ENCODE data around the gene CACNG3.
"Not testable (repeated sequence)": the region's sequence is repeated elsewhere in the genome, so short reads cannot be mapped to it uniquely, and the experiment has no call there.

CACNG3 gene

DNA sequence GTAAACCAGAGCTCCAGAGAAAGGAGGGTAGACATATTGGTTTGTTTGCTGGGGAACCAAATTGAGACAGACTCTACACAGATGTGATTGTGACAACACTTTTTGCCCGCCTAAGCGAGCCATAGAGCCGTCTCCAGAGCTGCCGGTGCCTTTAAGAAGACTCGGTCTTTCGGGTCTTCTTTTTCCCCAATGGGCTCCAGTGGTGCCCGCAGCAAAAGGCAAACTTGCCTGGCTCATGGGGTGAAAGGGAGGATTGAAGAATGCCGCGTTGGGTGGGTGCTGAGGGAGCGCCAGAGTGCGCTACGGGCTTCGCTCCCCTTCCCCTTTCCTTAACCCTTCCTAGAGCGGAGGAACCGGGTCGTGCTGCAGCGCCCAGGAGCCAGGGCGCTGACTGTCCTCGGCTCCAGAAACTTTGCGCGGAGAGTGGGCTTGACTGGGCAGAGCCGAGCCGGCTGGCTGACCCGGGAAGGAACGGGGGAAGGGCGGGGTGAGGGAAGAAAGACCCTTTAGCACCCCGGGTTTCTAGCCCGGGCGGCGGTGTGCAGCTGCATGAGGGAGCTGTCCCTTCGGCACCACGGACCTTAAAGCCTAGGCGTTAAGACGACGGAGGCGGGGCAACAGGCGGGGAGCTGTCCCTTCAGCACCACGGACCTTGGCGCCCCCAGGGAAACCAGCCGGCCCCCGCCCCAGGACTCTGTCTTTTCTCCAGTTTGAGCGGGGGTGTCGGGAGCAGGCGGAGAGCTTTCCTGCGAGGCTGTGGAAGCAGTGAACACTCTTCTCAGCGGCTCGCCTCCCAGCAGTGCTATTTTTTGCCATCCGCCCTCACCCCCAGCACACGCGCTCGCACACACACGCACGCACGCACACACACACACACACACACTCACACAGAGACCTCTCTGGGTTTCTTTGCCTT lies at the start of gene CACNG3:
Gene CACNG3 (plus strand): TSS at position 880 of the 916 bp plus-strand sequence. CDS start 420 bp downstream, outside the sequence.
- no peak for DNase-seq

- DNase-seq = no peak
Measured at GRCh38 chr16:24206926-24207325, 49.2 kb upstream of the CACNG3 start.

DNA sequence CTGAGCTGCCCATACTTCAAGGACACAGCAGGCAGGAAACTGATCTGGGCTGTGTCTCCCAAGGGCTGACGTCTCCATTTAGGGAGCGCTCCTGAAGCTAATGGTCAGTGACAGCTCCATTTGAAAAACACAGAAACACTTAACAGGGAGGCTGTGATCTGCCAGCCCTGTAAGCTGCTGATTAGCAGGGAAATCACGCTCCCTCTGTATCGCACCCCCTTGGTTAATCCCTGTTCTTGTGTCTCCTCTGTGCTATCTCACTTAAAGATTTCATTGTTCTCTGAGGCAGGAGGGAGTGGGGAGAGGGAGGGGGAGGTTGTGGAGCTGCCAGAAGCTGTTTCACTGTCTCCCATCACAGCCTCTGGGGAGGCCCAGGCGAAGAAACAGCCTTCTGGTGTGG lies 47.4 kb upstream of the CACNG3 start:
- DNase-seq = no peak

DNA sequence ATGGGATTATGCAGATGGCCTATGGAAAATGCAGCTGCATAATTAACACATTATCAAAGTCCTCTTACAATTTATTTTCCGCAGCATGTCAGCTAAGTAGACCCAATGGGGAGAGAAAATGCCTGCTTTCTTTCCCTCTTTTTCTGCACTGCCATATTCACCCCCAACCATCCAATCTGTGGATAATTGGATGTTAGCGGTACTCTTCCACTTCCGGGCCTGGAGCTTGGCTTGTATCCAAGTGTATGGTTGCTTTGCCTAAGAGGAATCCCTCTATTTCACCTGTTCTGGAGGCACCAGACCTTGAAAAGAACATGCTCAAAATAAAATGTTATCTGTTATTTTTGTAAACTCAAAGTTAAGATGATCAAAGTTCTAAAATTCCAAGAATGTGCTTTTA lies 41.1 kb upstream of the CACNG3 start:
- DNase-seq = no peak

- no peak for DNase-seq
Measured at GRCh38 chr16:24216961-24217360, 39.2 kb upstream of the CACNG3 start.

DNA sequence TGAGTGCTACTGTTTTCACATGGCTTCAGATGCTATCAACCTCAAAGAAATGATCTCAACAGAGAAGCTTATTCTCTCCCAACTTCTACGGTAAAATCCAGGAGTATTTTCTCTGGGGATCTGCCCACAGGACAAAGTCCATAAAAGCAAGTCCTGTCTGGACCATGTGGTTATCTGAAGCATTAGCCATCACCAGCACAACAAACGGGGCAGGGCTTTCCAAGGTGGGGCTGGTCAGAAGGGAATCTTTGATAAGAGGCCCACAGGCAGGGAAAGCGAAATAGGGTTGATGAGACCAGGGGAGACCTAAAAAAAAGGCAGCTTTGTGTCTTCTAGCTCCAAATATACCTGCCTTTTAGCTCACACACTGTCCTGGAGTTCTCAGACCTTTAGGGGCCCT lies 38.7 kb upstream of the CACNG3 start:
- DNase-seq = no peak

DNA sequence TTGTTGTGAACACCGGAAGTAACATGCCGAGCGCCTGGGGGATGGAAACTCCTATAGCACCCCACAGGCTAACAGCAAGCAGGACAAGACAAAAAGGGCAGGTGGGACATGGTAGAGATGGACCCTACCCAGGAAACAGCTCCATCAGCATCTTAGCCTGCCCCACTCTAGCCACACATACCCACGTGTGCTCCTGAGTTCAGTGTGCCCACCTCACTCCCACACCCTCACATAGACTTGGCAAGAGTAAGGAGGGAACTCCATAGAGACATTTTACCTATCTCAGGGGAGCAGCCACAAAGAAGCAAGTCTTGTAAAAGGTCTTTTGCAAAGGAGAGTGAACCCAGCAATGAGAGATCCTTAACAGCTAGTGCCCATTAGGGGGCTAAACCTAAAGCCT lies 37.8 kb upstream of the CACNG3 start:
- DNase-seq = no peak

GRCh38 chr16:24221219-24221618 lies 34.9 kb upstream of the CACNG3 start:
- no peak for DNase-seq

DNA sequence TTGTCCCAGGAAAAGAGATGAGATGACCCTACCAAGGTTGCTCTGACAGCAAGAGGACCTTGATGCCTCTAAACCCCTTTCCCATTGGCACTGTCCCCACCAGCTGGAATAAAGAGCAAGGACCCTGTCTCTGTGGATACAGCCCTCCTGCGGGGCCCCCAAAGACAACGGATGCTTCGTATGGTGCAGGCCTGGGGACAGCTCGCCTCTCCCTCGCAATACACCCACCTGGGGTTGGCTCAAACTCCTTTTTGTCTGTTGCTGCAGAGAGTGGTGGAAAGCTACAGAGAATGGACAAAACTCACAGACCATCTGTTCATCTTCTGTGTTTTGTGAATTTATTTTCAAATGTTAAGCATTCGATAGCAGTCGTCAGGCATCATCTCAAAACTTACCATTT lies 27.6 kb upstream of the CACNG3 start:
- no peak for DNase-seq

- no peak for DNase-seq
Measured at GRCh38 chr16:24232936-24233335, 23.2 kb upstream of the CACNG3 start.

- no peak for DNase-seq
Measured at GRCh38 chr16:24234737-24235136, 21.4 kb upstream of the CACNG3 start.

GRCh38 chr16:24235806-24236205 lies 20.3 kb upstream of the CACNG3 start:
- DNase-seq = no peak

DNA sequence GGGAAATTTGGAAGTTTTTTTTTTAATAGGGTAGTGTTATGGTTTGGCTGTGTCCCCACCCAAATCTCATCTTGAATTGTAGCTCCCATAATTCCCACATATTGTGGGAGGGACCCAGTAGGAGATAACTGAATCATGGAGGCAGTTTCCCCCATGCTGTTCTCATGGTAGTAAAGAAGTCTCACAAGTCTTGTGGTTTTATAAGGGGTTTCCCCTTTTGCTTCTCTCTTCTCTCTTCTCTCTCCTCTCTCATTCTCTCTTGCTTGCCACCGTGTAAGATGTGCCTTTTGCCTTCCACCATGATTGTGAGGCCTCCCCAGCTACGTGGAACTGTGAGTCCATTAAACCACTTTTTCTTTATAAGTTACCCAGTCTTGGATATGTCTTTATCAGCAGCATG lies 17.3 kb upstream of the CACNG3 start:
- DNase-seq = not testable (repeated sequence)

DNA sequence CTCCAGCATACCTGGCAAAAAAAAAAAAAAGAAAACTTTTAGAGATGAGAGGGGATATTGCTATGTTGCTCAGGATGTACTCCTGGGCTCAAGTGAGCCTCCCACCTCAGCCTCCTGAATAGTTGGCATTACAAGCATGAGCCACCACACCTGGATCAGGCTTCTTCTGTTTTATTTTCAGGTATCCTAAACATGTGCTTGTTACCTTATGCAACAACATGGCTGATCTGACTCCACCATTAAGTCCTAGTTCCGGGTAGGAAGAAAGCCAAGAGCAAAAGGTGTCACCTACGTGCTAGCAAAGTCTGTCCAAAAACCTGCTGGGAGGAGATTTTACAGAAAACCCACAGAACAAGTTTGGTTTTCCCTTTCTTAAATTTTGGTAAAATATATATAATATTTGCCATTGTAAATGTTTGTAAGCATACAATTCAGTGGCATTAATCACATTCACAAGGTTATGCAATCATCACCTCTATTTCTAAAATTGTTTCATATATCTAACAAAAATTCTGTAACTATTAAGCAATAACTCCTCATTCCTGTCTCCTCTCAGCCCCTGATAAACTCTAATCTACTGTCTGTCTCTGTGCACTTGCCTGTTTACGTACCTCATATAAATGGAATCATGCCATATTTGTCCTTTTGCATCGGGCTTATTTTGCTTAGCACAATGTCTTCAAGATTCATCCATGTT lies 9.1 kb upstream of the CACNG3 start:
- DNase-seq = no peak

- DNase-seq = no peak
Measured at GRCh38 chr16:24253192-24253591, 2.9 kb upstream of the CACNG3 start.

GRCh38 chr16:24257958-24258357 lies 1.8 kb downstream of the CACNG3 start:
- DNase-seq = no peak

DNA sequence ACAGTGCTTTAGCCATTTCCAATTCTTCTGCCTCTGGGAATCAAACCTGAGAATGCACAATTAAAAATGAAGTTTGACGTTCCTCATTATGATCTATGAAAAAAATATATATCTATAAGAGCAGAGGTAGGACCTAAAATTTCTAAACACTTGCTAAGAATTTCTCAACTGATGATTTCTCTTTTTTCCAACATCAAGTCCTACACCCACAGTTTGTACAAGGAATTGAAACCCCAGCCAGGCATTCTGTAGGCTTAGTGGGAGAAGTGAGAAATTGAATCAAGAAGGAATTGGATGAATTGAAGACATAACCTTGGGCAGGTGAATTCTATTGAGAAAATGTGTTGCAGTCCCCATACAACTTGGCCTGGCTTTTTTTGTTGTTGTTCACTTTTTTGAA lies 2.7 kb downstream of the CACNG3 start:
- DNase-seq = no peak

- DNase-seq = no peak
Measured at GRCh38 chr16:24262816-24263215, 6.7 kb downstream of the CACNG3 start.

DNA sequence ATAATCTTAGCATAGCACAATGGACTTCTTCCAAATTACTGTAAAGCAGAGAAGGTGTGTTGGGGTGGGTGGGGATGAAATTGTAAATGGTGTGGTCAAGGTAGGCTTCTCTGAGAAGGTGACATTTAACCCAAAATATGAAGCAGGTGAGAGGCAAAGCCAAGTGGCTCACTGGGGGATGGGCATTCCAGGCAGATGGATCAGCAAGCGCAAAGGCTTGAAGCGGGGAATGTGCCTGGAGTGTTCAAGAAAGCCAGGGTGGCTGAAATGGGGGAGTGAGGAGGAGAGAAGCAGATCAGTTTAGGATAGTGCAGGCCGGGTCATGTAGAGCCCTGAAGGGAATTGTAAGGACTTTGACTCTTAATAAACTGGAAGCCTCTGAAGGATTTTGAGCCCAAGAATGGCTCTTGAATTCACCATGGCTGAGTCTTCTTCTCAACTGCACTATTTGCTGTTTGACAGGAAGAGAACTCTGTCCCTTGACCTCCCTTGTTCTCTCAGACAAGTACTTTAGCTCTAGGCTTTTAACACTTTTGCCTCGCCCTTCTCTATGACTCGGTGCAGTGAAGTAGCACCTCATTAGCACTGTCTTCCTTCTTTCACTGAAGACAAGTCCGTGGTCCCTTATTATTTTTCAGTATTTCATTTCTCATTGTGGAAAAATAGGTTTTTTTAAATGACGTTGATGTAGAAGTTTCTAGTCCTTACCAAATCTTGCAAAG lies 14.7 kb downstream of the CACNG3 start:
- DNase-seq = no peak

DNA sequence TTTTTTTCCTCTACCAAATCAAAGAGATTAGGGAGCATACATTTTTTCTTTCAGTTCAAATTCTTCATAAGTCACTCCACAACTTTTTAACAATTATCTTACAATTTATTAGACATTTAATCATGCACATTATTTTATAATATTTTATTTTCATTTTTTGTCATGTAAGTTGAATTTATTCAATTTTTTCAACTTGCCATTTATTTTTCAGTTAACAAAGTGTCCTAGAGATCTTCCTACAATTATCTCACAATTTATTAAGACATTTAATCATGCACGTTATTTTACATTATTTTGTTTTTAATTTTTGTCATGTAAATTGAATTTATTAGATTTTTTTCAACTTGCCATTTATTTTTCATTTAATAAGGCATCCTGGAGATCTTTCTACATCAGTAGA lies 16.2 kb downstream of the CACNG3 start:
- no peak for DNase-seq

DNA sequence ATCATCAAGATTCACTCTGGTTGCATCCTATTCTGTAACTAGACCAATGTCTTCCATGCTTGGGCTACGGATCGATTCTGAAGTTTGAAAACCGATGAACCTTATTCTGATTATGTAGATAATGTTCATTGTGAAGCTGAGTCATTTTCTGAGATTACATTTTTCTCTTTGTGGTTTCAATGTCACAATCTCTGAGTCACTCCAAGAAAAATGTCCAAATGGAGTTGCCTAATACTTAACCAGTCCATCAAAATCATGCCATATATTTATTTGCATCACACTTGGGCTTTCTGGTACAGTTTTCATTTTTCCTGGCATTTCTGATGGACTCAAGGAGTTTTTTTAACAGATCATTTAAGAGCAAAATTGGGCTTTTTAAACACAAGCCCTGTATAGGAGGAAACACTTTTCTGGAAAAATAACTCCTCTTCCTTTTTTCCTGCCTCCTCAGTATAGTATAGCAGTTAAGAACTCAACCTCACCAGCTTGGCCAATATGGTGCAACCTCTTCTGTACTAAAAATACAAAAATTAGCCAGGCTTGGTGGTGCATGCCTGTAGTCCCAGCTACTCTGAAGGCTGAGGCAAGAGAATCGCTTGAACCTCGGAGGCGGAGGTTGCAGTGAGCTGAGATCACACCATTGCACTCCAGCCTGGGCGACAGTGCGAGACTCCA lies 17.5 kb downstream of the CACNG3 start:
- DNase-seq = no peak

GRCh38 chr16:24275413-24275812 lies 19.3 kb downstream of the CACNG3 start:
- DNase-seq = no peak

DNA sequence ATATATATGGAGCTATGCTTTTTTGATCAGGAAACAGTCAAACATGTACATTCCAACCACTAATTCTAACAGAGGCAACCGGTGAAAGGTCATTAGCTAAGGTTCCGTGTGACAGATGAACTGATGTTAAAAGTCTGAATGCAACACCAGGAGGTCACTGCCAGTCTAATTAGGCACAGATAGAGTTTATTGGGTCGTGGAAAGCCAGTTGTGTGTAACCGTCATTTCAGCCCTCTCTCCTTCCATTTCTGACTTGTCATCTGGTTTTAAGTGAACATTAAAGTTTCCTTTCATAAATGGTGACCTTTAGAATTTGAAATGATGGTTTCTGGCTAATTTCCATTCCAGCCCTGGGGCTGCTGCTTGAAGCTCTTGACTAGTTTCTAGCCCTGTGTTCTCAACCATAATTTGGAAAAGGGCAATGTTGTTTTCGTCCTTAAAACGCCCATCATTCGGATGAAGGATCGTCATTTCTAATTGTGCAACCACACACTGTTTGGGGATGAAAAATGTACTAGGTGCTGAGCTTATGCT lies 23.9 kb downstream of the CACNG3 start:
- DNase-seq = no peak
